Kidney (tissue), 14 donors: ENCODE measurements around the gene CCDC137. TPM values are rescaled to one million over a fixed set of nuclear protein-coding genes. Genes with fewer than 3 reads are reported as not detected.

ENCODE experiments used
- DNase-seq, 5 donors: peaks; one replicate each; pipeline ENCODE4 v3.0.0-alpha.2; 2013 to 2020
- FAIRE-seq: peaks from 2 replicates; lab custom pipeline; 2012; peaks lifted over from hg19 to GRCh38; lab: Jason Lieb, UNC
- H3K27ac ChIP-seq, 2 donors: one replicate each; pipeline ENCODE4 v1.7.0; 2013; ENCODE audit warnings: low read depth in 2 of 2, low read length in 2 of 2, inconsistent platforms in 1 of 2
- H3K27me3 ChIP-seq: one replicate; pipeline ENCODE4 v1.7.1; 2013; ENCODE audit warnings: low read length, inconsistent platforms; ENCODE audit not compliant: control insufficient read depth, insufficient read depth
- H3K36me3 ChIP-seq, 3 donors: one replicate each; pipeline versions ENCODE4 v1.7.0 to v1.7.1; 2013; ENCODE audit warnings: low read length in 3 of 3, control low read depth in 1 of 3, inconsistent platforms in 1 of 3; ENCODE audit not compliant: insufficient read depth in 3 of 3, control insufficient read depth in 2 of 3
- H3K4me1 ChIP-seq, 3 donors: one replicate each; pipeline versions ENCODE4 v1.7.0 to v1.7.1; 2013; ENCODE audit warnings: low read length in 3 of 3, inconsistent platforms in 1 of 3, low read depth in 1 of 3; ENCODE audit not compliant: control insufficient read depth in 2 of 3, insufficient read depth in 2 of 3
- H3K4me3 ChIP-seq, 3 donors: one replicate each; pipeline versions ENCODE4 v1.7.0 to v1.8.1; 2013; ENCODE audit warnings: low read length in 3 of 3, control low read depth in 1 of 3, inconsistent platforms in 1 of 3
- H3K9ac ChIP-seq, 3 donors: one replicate each; pipeline versions ENCODE4 v1.7.0 to v1.7.1; 2013; ENCODE audit warnings: low read length in 3 of 3, control low read depth in 1 of 3, inconsistent platforms in 1 of 3
- H3K9me3 ChIP-seq, 3 donors: one replicate each; pipeline versions ENCODE4 v1.7.0 to v1.7.1; 2013; ENCODE audit warnings: low read length in 3 of 3, control low read depth in 1 of 3, inconsistent platforms in 1 of 3; ENCODE audit not compliant: control insufficient read depth in 2 of 3, insufficient read depth in 1 of 3
- CTCF ChIP-seq: IDR thresholded peaks from 3 replicates; pipeline ENCODE4 v1.5.1; 2012; ENCODE audit warnings: mild to moderate bottlenecking, moderate library complexity, borderline replicate concordance; ENCODE audit not compliant: insufficient read depth; ENCODE audit errors: extremely low read depth
- intact Hi-C: fragments of 100-400 bp; cut with DNase I; formaldehyde crosslinking; loops from one replicate; pipeline ENCODE4 v1.11.1; 2022
- polyA plus RNA-seq: library from polyadenylated mRNA; stranded (reverse); fragments of 350-450 nt; fragmentation: Illumina TruSeq; extraction: RNeasy Lipid Tissue Mini Kit (QIAGEN cat#74804); gene quantifications from one replicate; pipeline ENCODE4 v1.2.3, GENCODE V29; 2014; ENCODE audit warnings: low read depth, low replicate concordance; ENCODE audit not compliant: insufficient read depth
- total RNA-seq: library from RNA; stranded (reverse); fragmentation: NEBNext Ultra II Directional; extraction: Animal tissue kit (Norgen Biotek cat#: 25700); gene quantifications from one replicate; pipeline ENCODE4 v1.2.1, GENCODE V29; 2021
- donor health status: control.
- donor health status: control.
- donor health status: control.
- donor health status: control.
- donor health status: control.
- donor health status: DM: yes; HTN: yes; CAD: no.
- donor health status: Normal renal cell carcinoma (clear cell type).

The CCDC137 gene
- total and polyA plus RNA-seq, 2 donors from 2014 or later = 14.7 to 18.8 TPM

- intact Hi-C loops = no loop called here
- Histone ChIP-seq H3K36me3 (peaks cover 0 to 24% (median 10%) of the 10 kb centered on the region in 3 donors), H3K27me3 (no peaks in the 10 kb centered on the region), H3K27ac (no peak overlapping the region), H3K4me1 (peaks cover 0 to 8% (median 0%) of the 10 kb centered on the region in 3 donors), H3K9me3 (no peaks in the 10 kb centered on the region), H3K9ac (no peak overlapping the region), H3K4me3 (no peak overlapping the region)
- FAIRE-seq (no peak), DNase-seq (no peak)
- no peak for TF ChIP-seq CTCF
Observed at GRCh38 chr17:81672504-81672903, 6.0 kb downstream of the CCDC137 start.

- H3K27ac ChIP-seq = no peak overlapping the region
- no peak overlapping the region for H3K4me3 ChIP-seq
- H3K9ac ChIP-seq = no peak overlapping the region
- intact Hi-C loops = no loop called here
- no peaks in the 10 kb centered on the region for H3K9me3 ChIP-seq
- DNase-seq (no peak), FAIRE-seq (no peak)
- no peaks in the 10 kb centered on the region for H3K27me3 ChIP-seq
- TF ChIP-seq CTCF = no peak
- H3K36me3 ChIP-seq = peaks cover 0 to 24% (median 10%) of the 10 kb centered on the region in 3 donors
- peaks cover 0 to 3% (median 0%) of the 10 kb centered on the region in 3 donors for H3K4me1 ChIP-seq
Observed at GRCh38 chr17:81672954-81673353, 6.4 kb downstream of the CCDC137 start.

- Histone ChIP-seq H3K27me3 (no peaks in the 10 kb centered on the region), H3K27ac (no peak overlapping the region), H3K4me3 (no peak overlapping the region), H3K9me3 (no peaks in the 10 kb centered on the region), H3K36me3 (peaks cover 0 to 19% (median 10%) of the 10 kb centered on the region in 3 donors), H3K4me1 (no peaks in the 10 kb centered on the region), H3K9ac (no peak overlapping the region)
- no peak for TF ChIP-seq CTCF
- intact Hi-C loops = no loop called here
- no peak for FAIRE-seq
- DNase-seq = no peak
Observed at GRCh38 chr17:81673561-81674258, 7.2 kb downstream of the CCDC137 start.
